ENCODE measurements around the gene NAA20.

The NAA20 gene

GRCh38 chr20:20021835-20022234 lies 4.7 kb downstream of the NAA20 start:
- no peak for DNase-seq

- DNase-seq: peak; percentile 55
These were observed 5.3 kb downstream of the NAA20 start for GRCh38 chr20:20022498-20022897.

GRCh38 chr20:20023395-20023794 lies 6.2 kb downstream of the NAA20 start:
- no peak for DNase-seq

GRCh38 chr20:20024942-20025341 lies 7.8 kb downstream of the NAA20 start:
- no peak for DNase-seq

- DNase-seq: no peak
These were observed 10.1 kb downstream of the NAA20 start for GRCh38 chr20:20027284-20027683.

- no peak for DNase-seq
These were observed 14.6 kb downstream of the NAA20 start for GRCh38 chr20:20031790-20032189.

GRCh38 chr20:20034486-20034885 lies 17.3 kb downstream of the NAA20 start:
- no peak for DNase-seq

GRCh38 chr20:20036756-20037155 lies 19.6 kb downstream of the NAA20 start:
- no peak for DNase-seq

GRCh38 chr20:20037960-20038359 lies 20.8 kb downstream of the NAA20 start:
- DNase-seq: no peak

- DNase-seq: no peak
These were observed 21.4 kb downstream of the NAA20 start for GRCh38 chr20:20038586-20038985.

- DNase-seq: no peak
These were observed 22.7 kb downstream of the NAA20 start for GRCh38 chr20:20039752-20040387.

GRCh38 chr20:20051767-20052073 lies 34.6 kb downstream of the NAA20 start:
- DNase-seq: no peak

- DNase-seq: peak; percentile 99
These were observed 35.2 kb downstream of the NAA20 start, which contains the start of the genes CFAP61 and CRNKL1 for GRCh38 chr20:20052074-20052970. CFAP61 (plus strand) TSS chr20:20052532; CDS start chr20:20056654, 4,122 bp downstream. CRNKL1 (minus strand) TSS chr20:20052466; CDS start chr20:20052342, 124 bp downstream.

- DNase-seq: no peak
These were observed 43.3 kb downstream of the NAA20 start for GRCh38 chr20:20060234-20060998.

GRCh38 chr20:20063941-20064702 lies 47.0 kb downstream of the NAA20 start:
- DNase-seq: no peak

- DNase-seq: no peak
These were observed 48.2 kb downstream of the NAA20 start for GRCh38 chr20:20065361-20065760.

GRCh38 chr20:20070871-20071726 lies 53.9 kb downstream of the NAA20 start:
- no peak for DNase-seq

GRCh38 chr20:20073801-20074371 lies 56.7 kb downstream of the NAA20 start:
- no peak for DNase-seq

GRCh38 chr20:20075032-20075431 lies 57.9 kb downstream of the NAA20 start:
- DNase-seq: no peak

- peak; percentile 62 for DNase-seq
These were observed 59.3 kb downstream of the NAA20 start for GRCh38 chr20:20076297-20077065.

GRCh38 chr20:20078041-20078440 lies 60.9 kb downstream of the NAA20 start:
- DNase-seq: no peak

All from suppressor macrophage treated with lipopolysaccharide for 4 hours (primary cell).